PC-9 (cell line): ENCODE measurements around the gene ANKRD18A.
"Not testable (repeated sequence)": the region's sequence is repeated elsewhere in the genome, so short reads cannot be mapped to it uniquely, and the experiment has no call there.

ENCODE experiments used
- EZH2 ChIP-seq: fragments of 200-600 bp; sonication (generic); IDR thresholded peaks from 2 replicates; pipeline ENCODE4 v1.8.0; 2017; ENCODE audit warnings: antibody characterized with exemption, low read depth
- TF ChIP-seq, protein P1 (sequence below): fragments of 200-600 bp; sonication (generic); conservative IDR thresholded peaks from 2 replicates; pipeline ENCODE4 v1.6.1; 2017; ENCODE audit warnings: mixed run types, antibody characterized with exemption, mild to moderate bottlenecking, moderate library complexity

DNA sequence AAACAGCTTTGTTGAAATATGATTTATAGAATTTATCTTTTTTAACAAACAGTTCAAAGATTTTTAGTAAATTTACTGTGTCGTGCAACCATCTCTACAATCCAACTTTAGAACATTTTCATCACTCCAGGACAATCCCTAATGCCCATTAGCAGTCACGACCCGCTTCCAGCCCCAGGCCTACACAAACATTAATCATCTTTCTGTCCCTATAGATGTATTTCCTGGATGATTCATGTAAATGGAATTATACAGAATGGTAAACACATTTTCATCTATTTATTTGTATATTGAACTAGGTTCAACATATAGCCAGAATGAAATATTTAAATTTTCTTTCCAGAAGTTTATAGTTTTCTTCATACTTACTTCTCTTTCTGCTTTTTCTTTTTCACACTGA is 25.3 kb downstream of the ANKRD18A start:
- TF ChIP-seq, protein P1, sequence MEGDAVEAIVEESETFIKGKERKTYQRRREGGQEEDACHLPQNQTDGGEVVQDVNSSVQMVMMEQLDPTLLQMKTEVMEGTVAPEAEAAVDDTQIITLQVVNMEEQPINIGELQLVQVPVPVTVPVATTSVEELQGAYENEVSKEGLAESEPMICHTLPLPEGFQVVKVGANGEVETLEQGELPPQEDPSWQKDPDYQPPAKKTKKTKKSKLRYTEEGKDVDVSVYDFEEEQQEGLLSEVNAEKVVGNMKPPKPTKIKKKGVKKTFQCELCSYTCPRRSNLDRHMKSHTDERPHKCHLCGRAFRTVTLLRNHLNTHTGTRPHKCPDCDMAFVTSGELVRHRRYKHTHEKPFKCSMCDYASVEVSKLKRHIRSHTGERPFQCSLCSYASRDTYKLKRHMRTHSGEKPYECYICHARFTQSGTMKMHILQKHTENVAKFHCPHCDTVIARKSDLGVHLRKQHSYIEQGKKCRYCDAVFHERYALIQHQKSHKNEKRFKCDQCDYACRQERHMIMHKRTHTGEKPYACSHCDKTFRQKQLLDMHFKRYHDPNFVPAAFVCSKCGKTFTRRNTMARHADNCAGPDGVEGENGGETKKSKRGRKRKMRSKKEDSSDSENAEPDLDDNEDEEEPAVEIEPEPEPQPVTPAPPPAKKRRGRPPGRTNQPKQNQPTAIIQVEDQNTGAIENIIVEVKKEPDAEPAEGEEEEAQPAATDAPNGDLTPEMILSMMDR: not testable (repeated sequence)
- TF ChIP-seq EZH2: not testable (repeated sequence)
